Astrocyte of the cerebellum (primary cell): ENCODE data around the gene LEP.

ENCODE experiments used
- DNase-seq: peaks from one replicate; pipeline ENCODE4 v3.0.0-alpha.2; 2011; ENCODE audit warnings: low read depth
- H3K4me3 ChIP-seq: 2 replicates; pipeline ENCODE4 v1.5.1; 2011; ENCODE audit warnings: mild to moderate bottlenecking, low read depth, low read length, moderate library complexity
- in situ Hi-C: cut with HindIII; loops from 2 replicates; pipeline ENCODE4 v1.10.0; 2017; ENCODE audit warnings: low sequenced_read_pairs
- TF ChIP-seq, protein P1 (sequence below): IDR thresholded peaks from 2 replicates; pipeline ENCODE4 v1.5.1; 2012; ENCODE audit warnings: low read length, low read depth, moderate library complexity, mild to moderate bottlenecking; ENCODE audit errors: missing control alignments

LEP gene

DNA sequence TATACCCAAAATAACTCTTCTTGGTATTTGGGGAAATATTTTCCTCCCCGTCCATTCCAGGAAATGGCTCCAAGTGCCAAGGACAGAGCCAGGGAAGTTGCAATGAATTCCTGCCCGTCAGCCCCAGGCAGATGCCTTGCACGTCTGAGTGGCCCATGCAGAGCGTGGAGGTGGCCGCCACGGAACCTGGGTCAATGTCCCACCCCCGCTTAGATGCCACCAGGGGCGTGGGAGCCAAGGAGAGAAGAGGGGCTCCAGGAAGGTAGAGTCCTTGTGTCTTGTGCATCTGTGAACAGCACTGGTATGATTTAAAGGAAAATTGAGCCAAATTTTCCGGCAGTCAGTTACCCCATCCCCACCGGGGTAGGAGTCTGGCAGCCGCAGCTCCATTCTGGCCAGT is 1.6 kb downstream of the LEP start:
- no peak overlapping the region for H3K4me3 ChIP-seq
- TF ChIP-seq, protein P1, sequence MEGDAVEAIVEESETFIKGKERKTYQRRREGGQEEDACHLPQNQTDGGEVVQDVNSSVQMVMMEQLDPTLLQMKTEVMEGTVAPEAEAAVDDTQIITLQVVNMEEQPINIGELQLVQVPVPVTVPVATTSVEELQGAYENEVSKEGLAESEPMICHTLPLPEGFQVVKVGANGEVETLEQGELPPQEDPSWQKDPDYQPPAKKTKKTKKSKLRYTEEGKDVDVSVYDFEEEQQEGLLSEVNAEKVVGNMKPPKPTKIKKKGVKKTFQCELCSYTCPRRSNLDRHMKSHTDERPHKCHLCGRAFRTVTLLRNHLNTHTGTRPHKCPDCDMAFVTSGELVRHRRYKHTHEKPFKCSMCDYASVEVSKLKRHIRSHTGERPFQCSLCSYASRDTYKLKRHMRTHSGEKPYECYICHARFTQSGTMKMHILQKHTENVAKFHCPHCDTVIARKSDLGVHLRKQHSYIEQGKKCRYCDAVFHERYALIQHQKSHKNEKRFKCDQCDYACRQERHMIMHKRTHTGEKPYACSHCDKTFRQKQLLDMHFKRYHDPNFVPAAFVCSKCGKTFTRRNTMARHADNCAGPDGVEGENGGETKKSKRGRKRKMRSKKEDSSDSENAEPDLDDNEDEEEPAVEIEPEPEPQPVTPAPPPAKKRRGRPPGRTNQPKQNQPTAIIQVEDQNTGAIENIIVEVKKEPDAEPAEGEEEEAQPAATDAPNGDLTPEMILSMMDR: no peak
- DNase-seq: no peak
- in situ Hi-C loops: no loop called here

DNA sequence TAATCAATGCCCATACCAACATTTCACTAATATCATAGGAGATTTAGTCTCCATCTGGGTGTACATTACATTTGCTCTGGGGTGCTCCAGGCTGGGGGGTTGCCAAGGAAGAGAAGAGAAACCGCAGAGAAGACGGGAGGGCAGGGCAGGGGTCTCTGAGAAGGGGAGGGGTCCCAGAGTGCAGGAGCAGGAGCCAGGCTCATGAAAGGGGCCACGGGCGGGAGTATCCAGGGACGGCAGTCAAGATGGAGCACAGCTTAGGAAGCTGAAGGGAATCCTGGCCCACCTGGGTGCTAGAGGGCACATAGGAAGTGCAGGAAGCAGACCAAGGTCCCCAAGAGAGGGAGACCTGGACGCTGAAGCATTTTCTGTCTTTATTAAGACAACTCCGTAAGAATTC is 2.2 kb downstream of the LEP start:
- DNase-seq: no peak
- H3K4me3 ChIP-seq: no peak overlapping the region
- TF ChIP-seq, protein P1: no peak
- in situ Hi-C loops: no loop called here

DNA sequence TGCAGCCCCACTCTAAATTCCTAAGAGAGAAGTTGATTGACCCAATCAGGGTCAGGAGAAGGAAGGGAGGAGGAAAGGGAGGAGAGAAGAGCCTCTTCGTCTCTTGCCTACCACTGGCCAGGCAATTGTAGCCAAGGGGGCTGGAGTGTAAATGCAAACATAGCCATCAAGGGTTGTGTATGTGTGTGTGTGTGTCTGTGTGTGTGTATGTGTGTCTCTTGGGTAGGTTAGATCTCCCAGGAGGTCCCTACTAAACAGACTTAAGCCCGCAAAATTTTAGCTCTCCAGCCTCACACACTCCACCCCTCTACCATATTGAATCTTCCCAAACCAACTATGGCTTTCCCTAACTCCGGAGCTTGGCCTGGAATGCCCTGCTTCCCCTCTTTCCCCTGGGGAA is 3.8 kb downstream of the LEP start:
- in situ Hi-C loops: no loop called here
- no peak for DNase-seq

DNA sequence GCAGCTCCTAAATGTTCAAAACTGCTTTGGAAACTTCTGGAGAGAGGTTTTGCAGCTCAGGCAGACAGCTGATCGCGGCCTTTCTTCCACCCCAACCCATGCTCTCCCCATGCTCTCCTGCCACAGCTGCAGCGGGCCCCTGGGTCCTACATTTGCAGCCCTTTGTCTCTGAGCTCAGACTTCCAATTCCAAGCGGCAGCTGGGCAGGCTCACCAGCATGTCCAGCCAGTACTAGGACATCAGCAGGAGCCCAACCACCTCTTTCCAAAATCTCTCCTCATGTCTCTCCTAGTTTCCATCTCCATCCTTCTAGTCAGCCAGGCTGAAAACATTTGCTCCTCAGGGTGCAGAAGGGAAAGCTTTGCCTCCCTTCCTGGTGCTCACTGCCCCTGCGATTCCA is 6.0 kb downstream of the LEP start:
- H3K4me3 ChIP-seq: no peak overlapping the region
- TF ChIP-seq, protein P1: no peak
- in situ Hi-C loops: no loop called here
- no peak for DNase-seq

More for the DNA sequence above, 3.8 kb downstream of the LEP start:
- TF ChIP-seq, protein P1: no peak
- no peak overlapping the region for H3K4me3 ChIP-seq

DNA sequence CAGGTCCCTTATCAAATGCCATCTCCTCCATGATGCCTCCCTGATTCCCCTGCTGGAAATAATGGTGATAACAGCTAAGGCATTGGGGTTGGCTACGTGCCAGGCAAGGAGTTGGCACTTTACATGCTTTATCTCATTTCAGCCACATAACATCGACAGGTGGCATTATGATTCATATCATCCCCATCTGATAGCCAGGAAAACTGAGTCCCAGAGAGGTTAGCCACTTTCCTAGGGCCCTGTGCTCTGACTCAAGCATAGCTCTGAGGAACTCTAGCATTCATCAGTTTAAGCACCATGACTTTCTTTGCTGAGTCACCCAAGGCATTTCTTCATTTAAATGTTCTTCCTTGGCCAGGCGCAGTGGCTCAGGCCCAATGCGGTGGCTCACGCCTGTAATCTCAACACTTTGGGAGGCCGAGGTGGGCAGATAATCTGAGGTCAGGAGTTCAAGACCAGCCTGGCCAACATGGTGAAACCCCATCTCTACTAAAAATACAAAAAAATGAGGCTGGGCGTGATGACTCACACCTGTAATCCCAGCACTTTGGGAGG is 6.6 kb downstream of the LEP start:
- no peak overlapping the region for H3K4me3 ChIP-seq
- in situ Hi-C loops: no loop called here
- TF ChIP-seq, protein P1: no peak
- DNase-seq: no peak

DNA sequence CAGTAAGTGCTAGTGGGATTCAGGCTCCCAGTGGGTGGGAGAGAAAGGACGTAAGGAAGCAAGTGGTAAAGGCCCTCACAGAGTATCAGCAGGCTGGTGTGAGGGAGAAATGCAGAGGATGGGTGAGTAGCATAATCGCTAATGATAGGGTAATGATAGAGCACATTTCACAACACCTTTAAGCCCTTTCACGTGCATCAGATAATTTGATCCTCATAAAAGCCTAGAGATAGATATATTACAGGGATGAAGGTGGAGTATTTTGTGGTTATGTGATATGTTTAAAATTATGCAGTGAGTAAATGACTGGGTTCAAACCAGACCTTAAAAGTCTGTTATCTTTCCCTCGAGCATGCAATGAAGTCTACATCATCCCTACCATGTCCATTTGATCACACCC is 10.3 kb downstream of the LEP start:
- no peak for DNase-seq
- H3K4me3 ChIP-seq: no peak overlapping the region
- TF ChIP-seq, protein P1: no peak
- in situ Hi-C loops: no loop called here

DNA sequence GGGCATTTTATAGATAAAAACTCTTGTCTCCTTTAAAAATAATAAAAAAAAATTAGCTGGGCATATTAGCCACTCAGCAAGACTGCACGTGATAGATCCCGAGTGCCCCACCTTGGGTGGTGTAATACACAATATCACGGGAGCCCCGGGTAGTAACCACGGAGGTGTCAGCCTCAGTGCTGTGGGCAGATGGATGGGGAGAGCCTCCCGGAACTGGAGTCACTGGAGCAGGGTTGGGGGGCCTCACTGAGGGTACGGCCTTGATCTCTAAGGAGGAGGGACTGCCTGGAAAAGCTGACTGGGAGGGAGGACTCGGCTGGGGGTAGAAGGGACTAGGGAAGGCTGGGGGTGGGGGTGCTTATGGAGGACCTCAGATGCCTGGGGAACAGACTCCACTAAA is 12.6 kb downstream of the LEP start:
- TF ChIP-seq, protein P1: no peak
- in situ Hi-C loops: no loop called here
- DNase-seq: no peak
- no peak overlapping the region for H3K4me3 ChIP-seq
